HG03108 (cell line): Measurements from ENCODE around the gene DOCK4.

Experiments
- ATAC-seq: cut with Tn5 transposase; IDR thresholded peaks from one replicate; pipeline ENCODE4 v1.9.1; 2021; ENCODE audit warnings: moderate library complexity; ENCODE audit not compliant: unreplicated experiment

The DOCK4 gene

GRCh38 chr7:111750878-111751277 is 455.3 kb downstream of the DOCK4 start:
- ATAC-seq: no peak

DNA sequence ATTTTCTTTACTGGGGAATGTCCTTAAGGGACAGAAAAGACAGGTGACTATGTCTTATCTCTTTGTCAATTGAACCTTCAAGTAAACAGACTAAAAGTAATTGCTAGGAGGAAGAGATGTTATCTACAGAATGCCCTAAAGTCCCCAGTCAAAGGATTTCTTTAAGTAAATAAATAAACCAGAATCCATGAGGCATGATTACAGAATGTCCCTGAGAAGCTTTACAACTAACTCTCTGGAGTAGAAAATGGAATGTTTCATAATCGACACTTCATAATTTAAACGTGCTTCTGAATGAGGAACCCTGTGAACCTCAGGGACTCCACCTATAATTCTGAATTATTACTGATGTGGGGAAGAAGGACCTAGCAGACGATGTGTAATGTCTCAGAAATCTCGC is 456.0 kb downstream of the DOCK4 start:
- ATAC-seq: no peak

DNA sequence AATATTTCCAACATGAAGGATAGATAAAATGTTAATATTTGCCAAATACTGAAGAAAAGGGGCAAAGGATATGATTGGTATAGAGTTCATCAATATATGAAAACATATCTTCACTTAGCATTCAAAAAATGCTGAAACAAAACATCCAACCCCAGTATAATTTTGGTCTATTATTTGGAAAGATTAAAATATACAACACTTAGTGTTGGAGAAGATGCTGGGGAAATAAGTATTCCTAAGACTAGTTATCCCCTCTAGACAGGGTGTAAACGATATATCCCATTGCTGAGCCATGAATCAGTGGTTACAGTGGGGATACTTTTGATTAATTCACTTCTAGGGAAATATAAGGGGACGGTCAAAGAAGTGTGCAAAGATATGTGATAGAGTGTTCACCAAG is 456.6 kb downstream of the DOCK4 start:
- ATAC-seq: no peak

- ATAC-seq: no peak
Observed at GRCh38 chr7:111747718-111748117, 458.5 kb downstream of the DOCK4 start.

DNA sequence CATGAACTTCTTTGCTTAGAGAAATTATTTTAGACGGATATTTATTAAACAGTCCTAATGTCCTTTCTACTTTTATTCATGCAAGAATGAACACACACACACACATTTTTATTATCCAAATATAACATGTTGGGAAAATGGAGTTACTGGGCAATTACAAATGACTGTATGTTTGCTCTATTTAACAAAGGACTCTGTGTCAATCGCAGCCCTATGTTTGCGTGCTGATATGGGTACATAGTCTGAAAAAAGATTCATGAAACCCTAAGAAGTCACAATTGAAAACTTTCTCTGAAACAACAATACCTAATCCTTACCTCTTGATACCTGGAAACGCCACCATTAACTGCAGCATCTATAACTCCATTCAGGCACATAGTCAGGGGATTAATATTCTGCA is 459.2 kb downstream of the DOCK4 start:
- no peak for ATAC-seq

DNA sequence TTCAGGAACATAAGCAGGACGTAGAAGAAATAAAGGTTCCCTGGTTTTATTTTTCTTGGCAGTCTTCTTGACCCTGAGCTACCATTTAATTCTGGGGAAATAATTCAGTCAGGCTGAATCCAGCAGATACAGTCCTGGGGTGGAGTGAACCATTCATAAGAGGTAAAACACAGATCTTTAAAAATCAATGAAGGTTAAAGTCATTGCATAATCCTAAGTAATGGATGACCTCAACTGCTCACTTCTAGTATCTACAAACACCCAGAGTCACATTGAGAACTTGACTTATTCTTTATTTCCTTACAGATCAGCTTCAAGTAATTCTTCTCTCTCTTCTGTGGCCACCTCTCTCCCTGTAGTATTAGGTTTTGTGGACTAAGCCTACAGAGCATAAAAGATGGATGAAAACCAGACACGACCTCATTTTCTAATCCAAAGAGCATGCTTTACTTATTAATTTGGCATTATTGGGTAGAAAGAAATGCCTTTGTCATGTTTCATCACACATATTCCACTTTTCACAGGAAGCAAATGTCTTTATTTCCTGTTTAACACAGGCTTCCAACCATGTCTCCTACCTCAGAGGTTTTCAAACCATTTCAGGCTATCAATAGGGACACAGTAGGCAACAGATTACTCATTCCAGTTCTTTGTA is 461.6 kb downstream of the DOCK4 start:
- no peak for ATAC-seq

- no peak for ATAC-seq
Observed at GRCh38 chr7:111743244-111743847, 462.9 kb downstream of the DOCK4 start.

GRCh38 chr7:111741811-111742240 is 464.4 kb downstream of the DOCK4 start:
- peak; percentile 87 for ATAC-seq

DNA sequence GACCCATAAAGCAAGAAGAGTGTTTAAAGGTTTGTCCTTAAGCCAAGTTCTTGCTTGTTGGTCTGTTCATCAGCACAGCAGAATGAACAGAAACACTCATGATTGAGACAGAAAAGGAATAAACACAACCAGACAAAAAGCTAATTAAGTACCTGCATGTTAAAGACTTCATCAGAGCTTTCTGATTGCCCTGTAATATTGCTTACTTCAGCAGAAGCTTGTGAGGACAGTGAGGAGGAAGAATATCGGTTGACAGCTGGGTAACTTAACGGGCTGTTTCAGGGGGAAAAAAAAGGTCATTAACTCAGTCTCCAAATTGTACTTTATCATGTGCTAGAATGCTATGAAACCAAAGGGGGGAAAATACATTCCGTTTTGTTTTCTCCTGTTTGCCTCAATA is 465.3 kb downstream of the DOCK4 start:
- ATAC-seq: no peak

- no peak for ATAC-seq
Observed at GRCh38 chr7:111736552-111736874, 469.7 kb downstream of the DOCK4 start.

DNA sequence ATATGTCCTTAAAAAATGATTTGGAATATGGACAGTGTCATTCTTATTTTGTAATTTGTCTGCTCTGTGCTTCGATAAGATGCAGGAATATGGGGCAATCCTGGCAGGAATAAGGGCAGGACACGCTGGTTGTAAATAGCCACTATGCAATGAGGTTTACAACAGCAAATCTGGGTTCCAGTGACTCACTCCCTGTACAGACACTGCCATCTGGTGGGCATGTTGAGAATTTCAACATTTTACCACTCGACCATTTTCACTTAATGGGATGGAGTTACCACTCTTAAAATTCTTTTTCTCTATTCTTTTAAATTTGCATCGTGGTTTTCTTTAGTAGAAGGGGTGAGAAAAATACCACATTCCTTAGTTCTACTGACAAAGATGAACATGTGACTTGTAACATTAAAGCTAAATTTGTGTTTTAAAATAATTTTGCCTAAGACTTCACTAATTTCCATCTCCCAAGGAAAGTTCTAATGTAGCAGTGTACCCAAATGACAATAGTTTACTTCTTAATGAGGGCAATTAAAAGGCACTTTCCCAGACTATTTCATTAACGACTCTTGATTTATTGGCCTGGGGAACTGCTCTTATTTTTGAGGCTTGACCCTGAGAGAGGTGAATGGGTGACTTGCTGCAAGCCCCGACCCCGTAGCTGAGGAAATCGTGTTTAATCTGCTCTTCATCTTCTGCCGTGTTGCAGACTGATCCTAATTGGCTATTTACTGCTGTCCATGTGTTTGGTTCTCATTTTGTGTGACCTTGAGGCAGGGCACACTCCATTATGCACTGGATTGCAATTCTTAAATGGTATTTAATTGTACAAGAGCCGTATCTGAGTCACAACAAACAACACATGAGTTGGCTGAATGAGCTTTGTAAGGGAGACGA is 470.3 kb downstream of the DOCK4 start:
- peak; percentile 55 for ATAC-seq

DNA sequence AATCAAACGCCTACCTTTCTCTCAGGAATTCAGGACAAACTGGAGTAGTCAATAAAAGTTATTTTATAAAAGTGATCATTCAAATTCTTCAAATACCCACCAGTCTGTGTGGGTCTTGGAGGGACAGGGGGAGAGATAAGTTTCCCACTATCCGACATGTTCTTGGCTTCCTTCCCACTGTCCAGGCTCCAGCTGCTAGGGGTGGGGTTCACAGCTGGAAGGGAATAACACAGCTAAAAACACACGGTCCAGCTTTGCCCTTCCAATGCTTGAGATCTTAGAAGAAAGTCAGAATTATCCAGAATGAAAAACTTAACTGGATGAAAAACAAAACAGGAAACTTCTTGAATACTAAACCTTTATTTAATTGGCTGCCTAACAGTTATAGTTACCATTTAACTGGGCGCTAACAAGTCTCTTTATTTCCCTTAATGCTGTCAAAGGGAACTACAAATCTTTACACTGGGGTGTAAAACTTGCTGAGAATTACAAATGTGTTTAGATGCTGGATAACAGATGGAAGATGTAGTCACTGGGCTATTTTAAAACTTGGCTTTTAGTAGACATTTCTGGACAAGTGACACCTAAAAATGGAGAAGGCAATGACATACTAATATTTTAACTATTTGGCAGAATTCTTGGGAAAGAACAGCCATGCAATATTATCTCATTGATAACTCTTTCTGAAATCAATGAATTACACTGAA is 471.1 kb downstream of the DOCK4 start:
- ATAC-seq: no peak

DNA sequence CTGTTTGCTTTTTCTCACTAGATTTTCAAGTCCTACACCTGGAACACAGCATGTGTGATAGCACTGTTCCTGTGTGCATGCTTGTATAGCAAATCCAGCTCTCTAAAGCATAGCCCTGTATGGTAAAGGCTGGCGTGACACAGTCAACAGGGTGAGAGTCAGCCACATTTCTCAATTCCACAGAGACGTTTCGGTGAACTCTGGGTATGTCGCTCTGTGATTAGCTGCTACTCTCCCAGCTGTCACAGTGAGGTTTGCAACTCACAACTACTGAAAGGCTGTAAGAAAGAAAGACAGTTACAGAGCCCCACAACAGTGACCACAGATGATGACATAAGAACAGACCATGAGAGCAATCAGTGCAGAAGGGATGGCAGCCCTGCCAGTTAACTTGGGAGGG is 473.3 kb downstream of the DOCK4 start:
- ATAC-seq: no peak

GRCh38 chr7:111730476-111731300 is 475.5 kb downstream of the DOCK4 start:
- ATAC-seq: no peak

GRCh38 chr7:111730057-111730456 is 476.1 kb downstream of the DOCK4 start:
- no peak for ATAC-seq

DNA sequence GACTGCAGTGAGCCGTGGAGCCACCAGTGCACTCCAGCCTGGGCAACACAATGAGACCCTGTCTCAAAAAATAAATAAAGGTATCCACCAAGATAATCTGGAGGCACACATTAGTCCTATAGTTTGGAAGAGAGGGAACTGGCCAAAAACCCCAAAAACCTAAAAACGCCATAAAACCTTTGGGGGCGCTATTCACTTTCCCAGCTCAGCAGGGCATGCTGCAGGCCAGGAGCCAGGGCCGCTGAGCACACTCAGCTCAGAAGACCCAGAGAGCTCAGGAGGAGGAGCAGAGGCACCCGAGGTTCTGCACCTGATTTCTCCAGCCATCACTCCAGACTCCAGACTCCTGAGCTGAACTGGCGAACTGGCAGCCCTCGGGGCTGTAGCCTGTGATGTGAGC is 476.7 kb downstream of the DOCK4 start:
- no peak for ATAC-seq

GRCh38 chr7:111728635-111728995 is 477.6 kb downstream of the DOCK4 start:
- ATAC-seq: no peak

GRCh38 chr7:111727905-111728634 is 478.1 kb downstream of the DOCK4 start:
- no peak for ATAC-seq

DNA sequence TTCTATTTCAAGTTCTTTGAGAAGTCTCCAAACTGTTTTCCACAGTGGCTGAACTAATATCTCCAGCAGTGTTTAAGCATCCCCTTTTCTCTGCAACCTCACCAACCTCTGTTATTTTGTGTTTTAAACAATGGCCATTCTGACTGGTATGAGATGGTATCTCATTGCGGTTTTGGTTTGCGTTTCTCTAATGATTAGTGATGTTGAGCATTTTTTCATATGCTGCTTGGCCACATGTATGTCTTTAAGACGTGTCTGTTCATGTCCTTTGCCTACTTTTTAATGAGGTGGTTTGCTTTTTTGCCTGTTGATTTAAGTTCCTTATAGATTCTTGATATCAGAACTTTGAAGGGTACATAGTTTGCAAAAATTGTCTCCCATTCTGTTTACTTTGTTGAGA is 487.3 kb downstream of the DOCK4 start:
- no peak for ATAC-seq
